Astrocyte (in vitro differentiated cells and primary cell): ENCODE results near the gene UBE2U. TPM values are rescaled to one million over a fixed set of nuclear protein-coding genes. Genes with fewer than 3 reads are reported as not detected.

Source experiments
- DNase-seq: peaks from one replicate; pipeline ENCODE4 v3.0.0-alpha.2; 2010; ENCODE audit warnings: low read depth
- FAIRE-seq: peaks from 2 replicates; lab custom pipeline; 2011; peaks lifted over from hg19 to GRCh38; lab: Jason Lieb, UNC
- H2AFZ ChIP-seq: 2 replicates; pipeline ENCODE4 v1.6.0; 2012; ENCODE audit warnings: low read depth, low read length, inconsistent platforms
- H3K27ac ChIP-seq: 2 replicates; pipeline ENCODE4 v1.5.1; 2011; ENCODE audit warnings: low read depth, low read length, inconsistent platforms
- H3K27me3 ChIP-seq: 2 replicates; pipeline ENCODE4 v1.6.0; 2011; ENCODE audit warnings: low read length, inconsistent platforms; ENCODE audit not compliant: insufficient read depth
- H3K36me3 ChIP-seq: 2 replicates; pipeline ENCODE4 v1.5.1; 2011; ENCODE audit warnings: low read length, inconsistent platforms; ENCODE audit not compliant: insufficient read depth
- H3K4me1 ChIP-seq: 2 replicates; pipeline ENCODE4 v1.5.1; 2011; ENCODE audit warnings: low read length, inconsistent platforms; ENCODE audit not compliant: insufficient read depth
- H3K4me2 ChIP-seq: 2 replicates; pipeline ENCODE4 v1.6.0; 2012; ENCODE audit warnings: low read length, inconsistent platforms
- H3K4me3 ChIP-seq: 2 replicates; pipeline ENCODE4 v1.5.1; 2011; ENCODE audit warnings: low read depth, mild to moderate bottlenecking, low read length, inconsistent platforms; ENCODE audit not compliant: insufficient read depth
- H3K79me2 ChIP-seq: 2 replicates; pipeline ENCODE4 v1.6.0; 2012; ENCODE audit warnings: mild to moderate bottlenecking, low read length, inconsistent platforms; ENCODE audit not compliant: insufficient read depth
- H3K9ac ChIP-seq: 2 replicates; pipeline ENCODE4 v1.6.0; 2012; ENCODE audit warnings: mild to moderate bottlenecking, low read length, inconsistent platforms
- H3K9me3 ChIP-seq: 2 replicates; pipeline ENCODE4 v1.5.1; 2012; ENCODE audit warnings: low read depth, mild to moderate bottlenecking, low read length, inconsistent platforms; ENCODE audit not compliant: insufficient read depth
- H4K20me1 ChIP-seq: 2 replicates; pipeline ENCODE4 v1.6.0; 2012; ENCODE audit warnings: low read length, inconsistent platforms; ENCODE audit not compliant: insufficient read depth
- H3K27ac Mint-ChIP-seq: one replicate; pipeline ENCODE4 v1.8.0; 2021; ENCODE audit warnings: mild to moderate bottlenecking, mixed read lengths; ENCODE audit not compliant: unreplicated experiment
- H3K27me3 Mint-ChIP-seq: one replicate; pipeline ENCODE4 v1.8.0; 2021; ENCODE audit warnings: low read depth, mixed read lengths; ENCODE audit not compliant: unreplicated experiment
- H3K36me3 Mint-ChIP-seq: one replicate; pipeline ENCODE4 v1.8.0; 2021; ENCODE audit warnings: low read depth, mixed read lengths; ENCODE audit not compliant: unreplicated experiment
- H3K4me1 Mint-ChIP-seq: one replicate; pipeline ENCODE4 v1.8.0; 2021; ENCODE audit warnings: low read depth, mixed read lengths; ENCODE audit not compliant: unreplicated experiment
- H3K4me3 Mint-ChIP-seq: one replicate; pipeline ENCODE4 v1.8.0; 2021; ENCODE audit warnings: mild to moderate bottlenecking, moderate library complexity, mixed read lengths; ENCODE audit not compliant: unreplicated experiment
- H3K9me3 Mint-ChIP-seq: one replicate; pipeline ENCODE4 v1.8.0; 2021; ENCODE audit warnings: mild to moderate bottlenecking, mixed read lengths; ENCODE audit not compliant: unreplicated experiment
- EZH2 ChIP-seq: IDR thresholded peaks from 2 replicates; pipeline ENCODE4 v1.6.1; 2012; ENCODE audit warnings: mild to moderate bottlenecking, low read length, inconsistent platforms; ENCODE audit not compliant: insufficient read depth
- total RNA-seq: library from RNA; stranded (reverse); gene quantifications from 2 replicates; pipeline ENCODE4 v1.2.1, GENCODE V29; 2021
- TF ChIP-seq, protein P1 (sequence below): IDR thresholded peaks from 2 replicates; pipeline ENCODE4 v1.5.1; 2011; ENCODE audit warnings: low read depth, mild to moderate bottlenecking, inconsistent platforms, low read length, moderate library complexity; ENCODE audit not compliant: insufficient read depth

Gene UBE2U
- total RNA-seq, 1 donor from 2014 or later = not detected

DNA sequence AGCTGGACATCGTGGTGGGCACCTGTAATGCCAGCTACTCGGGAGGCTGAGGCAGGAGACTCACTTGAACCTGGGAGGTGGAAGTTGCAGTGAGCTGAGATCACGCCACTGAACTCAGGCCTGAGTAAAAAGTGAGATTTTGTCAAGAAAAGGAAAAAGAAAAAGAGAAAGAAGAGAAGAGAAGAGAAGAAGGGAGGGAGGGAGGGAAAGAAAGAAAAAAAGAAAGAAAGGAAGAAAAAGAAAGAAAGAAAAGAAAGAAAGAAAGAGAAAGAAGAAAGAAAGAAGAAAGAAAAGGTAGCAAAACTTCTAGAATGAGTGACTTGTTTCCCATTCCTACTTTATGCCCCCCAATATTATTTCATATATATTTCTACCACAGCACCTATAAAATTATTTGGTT lies 98.8 kb downstream of the UBE2U start:
- Histone ChIP-seq H3K9ac (no peak overlapping the region), H4K20me1 (no peaks in the 10 kb centered on the region), H3K27me3 (no peaks in the 10 kb centered on the region), H3K9me3 (peaks cover under 1% of the 10 kb centered on the region), H3K4me1 (no peaks in the 10 kb centered on the region), H3K27ac (no peak overlapping the region), H3K36me3 (no peaks in the 10 kb centered on the region), H3K4me3 (no peak overlapping the region), H2AFZ (no peak overlapping the region), H3K4me2 (no peak overlapping the region), H3K79me2 (no peaks in the 10 kb centered on the region)
- no peaks in the 10 kb centered on the region for H3K36me3 Mint-ChIP-seq
- no peak for TF ChIP-seq EZH2
- TF ChIP-seq, protein P1, sequence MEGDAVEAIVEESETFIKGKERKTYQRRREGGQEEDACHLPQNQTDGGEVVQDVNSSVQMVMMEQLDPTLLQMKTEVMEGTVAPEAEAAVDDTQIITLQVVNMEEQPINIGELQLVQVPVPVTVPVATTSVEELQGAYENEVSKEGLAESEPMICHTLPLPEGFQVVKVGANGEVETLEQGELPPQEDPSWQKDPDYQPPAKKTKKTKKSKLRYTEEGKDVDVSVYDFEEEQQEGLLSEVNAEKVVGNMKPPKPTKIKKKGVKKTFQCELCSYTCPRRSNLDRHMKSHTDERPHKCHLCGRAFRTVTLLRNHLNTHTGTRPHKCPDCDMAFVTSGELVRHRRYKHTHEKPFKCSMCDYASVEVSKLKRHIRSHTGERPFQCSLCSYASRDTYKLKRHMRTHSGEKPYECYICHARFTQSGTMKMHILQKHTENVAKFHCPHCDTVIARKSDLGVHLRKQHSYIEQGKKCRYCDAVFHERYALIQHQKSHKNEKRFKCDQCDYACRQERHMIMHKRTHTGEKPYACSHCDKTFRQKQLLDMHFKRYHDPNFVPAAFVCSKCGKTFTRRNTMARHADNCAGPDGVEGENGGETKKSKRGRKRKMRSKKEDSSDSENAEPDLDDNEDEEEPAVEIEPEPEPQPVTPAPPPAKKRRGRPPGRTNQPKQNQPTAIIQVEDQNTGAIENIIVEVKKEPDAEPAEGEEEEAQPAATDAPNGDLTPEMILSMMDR = no peak
- peaks cover 8% of the 10 kb centered on the region for H3K9me3 Mint-ChIP-seq
- H3K4me1 Mint-ChIP-seq = peaks cover 6% of the 10 kb centered on the region
- no peak for FAIRE-seq
- DNase-seq = no peak
- no peak overlapping the region for H3K4me3 Mint-ChIP-seq
- H3K27me3 Mint-ChIP-seq = no peaks in the 10 kb centered on the region
- H3K27ac Mint-ChIP-seq = no peak overlapping the region

DNA sequence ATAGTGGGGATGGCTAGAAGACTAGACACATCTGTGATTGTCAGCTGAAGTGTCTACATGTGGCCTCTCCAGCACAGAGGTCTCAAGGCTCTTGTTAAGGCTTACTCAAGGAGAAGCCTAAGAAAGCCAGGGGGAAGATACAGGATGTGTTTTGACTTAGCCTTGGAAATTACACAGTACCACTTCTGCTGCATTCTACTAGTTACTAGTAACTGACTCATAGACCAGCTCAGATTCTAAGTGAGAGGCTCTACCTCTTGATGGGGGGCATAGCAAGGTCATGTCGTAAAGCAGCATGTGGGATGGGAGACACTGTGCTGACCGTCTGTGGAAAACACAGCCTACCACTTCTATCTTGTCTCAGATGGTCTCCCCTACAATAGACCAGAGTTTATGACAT lies 99.5 kb downstream of the UBE2U start:
- Mint-ChIP-seq H3K4me1 (peaks cover 6% of the 10 kb centered on the region), H3K36me3 (no peaks in the 10 kb centered on the region), H3K27me3 (no peaks in the 10 kb centered on the region), H3K9me3 (peaks cover 3% of the 10 kb centered on the region), H3K27ac (no peak overlapping the region), H3K4me3 (no peak overlapping the region)
- Histone ChIP-seq H3K4me1 (no peaks in the 10 kb centered on the region), H3K4me3 (no peak overlapping the region), H3K36me3 (no peaks in the 10 kb centered on the region), H3K27ac (no peak overlapping the region), H3K9me3 (no peaks in the 10 kb centered on the region), H4K20me1 (no peaks in the 10 kb centered on the region), H3K4me2 (no peak overlapping the region), H3K27me3 (peaks cover 1% of the 10 kb centered on the region), H3K79me2 (no peaks in the 10 kb centered on the region), H2AFZ (no peak overlapping the region), H3K9ac (no peak overlapping the region)
- FAIRE-seq = no peak
- peak; percentile 64 for DNase-seq
- TF ChIP-seq, protein P1 = no peak
- TF ChIP-seq EZH2 = no peak

DNA sequence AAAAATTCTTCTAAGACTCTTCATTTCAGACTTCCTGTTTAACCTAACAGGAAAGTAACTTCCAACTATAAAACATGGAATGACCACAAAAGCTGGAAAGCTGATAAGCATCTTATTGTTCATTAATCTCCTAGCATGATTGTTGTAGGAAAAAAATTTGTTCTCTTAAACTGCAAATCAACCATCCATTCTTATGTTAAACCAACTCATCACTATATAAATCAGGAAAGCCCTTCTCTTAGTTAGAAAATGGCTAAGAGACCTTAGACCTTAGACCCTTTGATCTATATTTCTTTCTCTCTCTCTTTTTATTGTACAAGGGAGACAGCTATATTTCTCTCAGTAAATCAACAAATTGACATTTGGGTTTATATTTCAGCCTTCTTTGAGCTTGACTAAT lies 101.4 kb downstream of the UBE2U start:
- H3K4me3 ChIP-seq = no peak overlapping the region
- no peaks in the 10 kb centered on the region for H3K4me1 ChIP-seq
- no peak overlapping the region for H3K4me3 Mint-ChIP-seq
- DNase-seq (peak; percentile 55), FAIRE-seq (no peak)
- H3K4me1 Mint-ChIP-seq = peaks cover 8% of the 10 kb centered on the region
- peaks cover 1% of the 10 kb centered on the region for H3K9me3 Mint-ChIP-seq
- no peak overlapping the region for H3K27ac ChIP-seq
- peaks cover 4% of the 10 kb centered on the region for H3K27me3 Mint-ChIP-seq
- H3K27me3 ChIP-seq = peaks cover 2% of the 10 kb centered on the region
- no peaks in the 10 kb centered on the region for H3K36me3 ChIP-seq
- H2AFZ ChIP-seq = no peak overlapping the region
- H4K20me1 ChIP-seq = no peaks in the 10 kb centered on the region
- TF ChIP-seq, protein P1 = no peak
- TF ChIP-seq EZH2 = no peak
- H3K9me3 ChIP-seq = no peaks in the 10 kb centered on the region
- no peak overlapping the region for H3K27ac Mint-ChIP-seq
- H3K79me2 ChIP-seq = no peaks in the 10 kb centered on the region
- no peak overlapping the region for H3K9ac ChIP-seq
- no peak overlapping the region for H3K4me2 ChIP-seq
- no peaks in the 10 kb centered on the region for H3K36me3 Mint-ChIP-seq
